ENCODE data around the gene SLC6A20.

SLC6A20 gene

GRCh38 chr3:45802146-45802545 is 5.8 kb upstream of the SLC6A20 start:
- no peak for TF ChIP-seq ZFX (IDR thresholded peaks at IDR 0.05)
- no peak for TF ChIP-seq CTCF (conservative IDR thresholded peaks at IDR 0.05)
- H3K27ac ChIP-seq = no peak overlapping the region

GRCh38 chr3:45800611-45801010 is 4.3 kb upstream of the SLC6A20 start:
- TF ChIP-seq CTCF (conservative IDR thresholded peaks at IDR 0.05) = no peak
- no peak for TF ChIP-seq ZFX (IDR thresholded peaks at IDR 0.05)
- H3K27ac ChIP-seq = no peak overlapping the region

GRCh38 chr3:45799586-45799985 is 3.2 kb upstream of the SLC6A20 start:
- TF ChIP-seq CTCF (conservative IDR thresholded peaks at IDR 0.05) = no peak
- no peak for TF ChIP-seq ZFX (IDR thresholded peaks at IDR 0.05)
- no peak overlapping the region for H3K27ac ChIP-seq

- TF ChIP-seq ZFX (IDR thresholded peaks at IDR 0.05) = no peak
- no peak for TF ChIP-seq CTCF (conservative IDR thresholded peaks at IDR 0.05)
- no peak overlapping the region for H3K27ac ChIP-seq
Observed at GRCh38 chr3:45798034-45798433, 1.7 kb upstream of the SLC6A20 start.

GRCh38 chr3:45796902-45797637 is 734 bp upstream of the SLC6A20 start:
- no peak overlapping the region for H3K27ac ChIP-seq
- no peak for TF ChIP-seq CTCF (conservative IDR thresholded peaks at IDR 0.05)
- TF ChIP-seq ZFX (IDR thresholded peaks at IDR 0.05) = no peak

GRCh38 chr3:45795509-45795881 is 841 bp downstream of the SLC6A20 start:
- no peak for TF ChIP-seq CTCF (conservative IDR thresholded peaks at IDR 0.05)
- no peak for TF ChIP-seq ZFX (IDR thresholded peaks at IDR 0.05)
- no peak overlapping the region for H3K27ac ChIP-seq

- no peak overlapping the region for H3K27ac ChIP-seq
- no peak for TF ChIP-seq CTCF (conservative IDR thresholded peaks at IDR 0.05)
- TF ChIP-seq ZFX (IDR thresholded peaks at IDR 0.05) = no peak
Observed at GRCh38 chr3:45794660-45795059, 1.7 kb downstream of the SLC6A20 start.
